HG03378 (cell line): ENCODE measurements around the gene PPFIBP1.
A peak's percentile ranks its signal among the peaks of the same experiment; 100 is the strongest.
"Not testable (repeated sequence)": the region's sequence is repeated elsewhere in the genome, so short reads cannot be mapped to it uniquely, and the experiment has no call there.

Experiments
- ATAC-seq: cut with Tn5 transposase; IDR thresholded peaks from one replicate; pipeline ENCODE4 v1.9.1; 2021; ENCODE audit warnings: mild to moderate bottlenecking, moderate library complexity; ENCODE audit not compliant: unreplicated experiment

PPFIBP1 gene

DNA sequence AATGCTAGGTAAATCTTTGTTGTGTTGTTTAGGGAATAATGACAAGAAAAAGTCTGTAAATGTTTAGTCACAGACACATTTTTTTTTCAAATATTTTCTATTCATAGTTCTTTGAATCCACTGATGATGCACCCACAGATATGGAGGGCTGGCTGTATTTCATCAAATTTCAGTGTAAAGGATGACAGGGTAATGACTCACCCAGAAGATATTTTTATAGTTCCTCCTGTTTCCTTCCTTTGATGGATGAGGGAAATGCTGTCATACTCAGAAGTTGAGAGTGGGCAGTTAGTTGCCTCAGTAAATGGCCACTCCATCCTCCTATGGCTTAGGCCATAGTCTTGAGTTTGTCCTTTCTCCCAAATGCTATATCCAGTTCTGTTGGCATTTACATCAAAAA is 95.3 kb downstream of the PPFIBP1 start:
- ATAC-seq, result no peak

DNA sequence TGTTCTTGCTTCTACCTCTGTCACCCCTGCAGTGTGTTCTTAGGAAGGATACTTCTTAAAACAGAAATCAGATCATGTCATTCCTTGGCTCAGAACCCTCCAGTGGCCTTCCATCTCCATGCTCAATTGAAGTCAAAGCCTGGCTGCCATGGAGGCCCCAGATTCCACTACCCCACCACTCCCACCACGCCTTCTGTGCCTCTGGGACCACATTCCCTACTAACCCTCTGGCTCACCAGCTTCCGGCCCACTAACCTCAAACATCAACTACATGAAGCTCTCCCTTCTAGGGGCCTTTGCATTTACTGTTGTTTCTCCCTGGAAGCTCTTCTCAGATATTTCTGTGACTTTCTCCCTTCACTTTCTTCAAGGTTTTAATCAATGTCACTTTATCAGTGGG is 96.1 kb downstream of the PPFIBP1 start:
- no peak for ATAC-seq

DNA sequence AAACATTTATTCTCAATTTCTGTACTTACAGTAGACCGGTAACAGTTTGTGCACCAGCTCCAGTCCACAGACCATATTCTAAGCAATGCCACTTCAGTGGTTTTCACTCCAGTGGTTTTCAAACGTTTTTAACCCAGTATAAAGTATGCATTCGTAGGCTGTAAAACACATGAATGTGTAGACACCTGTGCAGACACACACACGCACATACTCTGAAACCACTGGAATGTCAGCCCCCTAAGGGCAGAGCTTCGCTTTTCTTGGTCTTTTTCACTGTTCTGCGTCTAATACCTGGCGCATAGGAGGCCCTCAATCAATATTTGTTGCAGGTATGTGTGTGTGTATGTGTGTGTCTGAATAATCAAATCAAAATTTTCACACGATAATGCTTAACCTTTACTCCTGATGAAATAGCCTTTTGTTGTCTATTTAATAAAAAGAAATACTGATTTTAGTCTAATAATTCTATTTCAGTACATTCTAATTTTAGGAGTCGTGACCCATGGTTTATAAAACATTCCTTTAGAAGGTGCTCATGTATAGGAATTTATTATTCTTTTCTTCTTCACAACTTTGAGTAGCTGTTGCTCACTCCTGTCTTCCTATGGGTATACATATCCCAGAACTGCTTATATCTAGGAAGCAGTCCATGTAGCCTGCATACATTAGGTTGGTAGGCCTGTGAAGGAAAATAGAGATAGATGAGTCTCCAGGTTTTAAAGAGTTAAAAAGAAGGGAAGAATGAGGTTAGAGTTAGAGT is 98.6 kb downstream of the PPFIBP1 start:
- ATAC-seq, result no peak

DNA sequence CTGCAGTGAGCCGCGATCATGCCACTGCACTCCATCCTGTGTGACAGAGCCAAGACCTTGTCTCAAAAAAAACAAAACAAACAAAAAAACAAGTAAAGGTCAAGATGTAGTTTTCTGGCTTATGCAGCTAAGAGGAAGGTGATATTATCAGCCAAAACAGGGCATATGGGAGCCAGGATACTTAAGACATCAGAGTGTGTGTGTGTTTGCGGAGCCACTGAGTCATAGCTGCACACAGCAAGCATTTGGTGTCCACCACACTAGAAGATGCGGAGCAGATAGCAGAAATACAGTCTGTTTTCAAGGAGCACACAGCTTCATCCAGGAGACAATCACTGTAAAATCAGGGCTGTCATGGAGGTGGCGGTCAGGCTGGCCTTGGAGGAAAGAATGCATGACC is 99.6 kb downstream of the PPFIBP1 start:
- ATAC-seq, result no peak

DNA sequence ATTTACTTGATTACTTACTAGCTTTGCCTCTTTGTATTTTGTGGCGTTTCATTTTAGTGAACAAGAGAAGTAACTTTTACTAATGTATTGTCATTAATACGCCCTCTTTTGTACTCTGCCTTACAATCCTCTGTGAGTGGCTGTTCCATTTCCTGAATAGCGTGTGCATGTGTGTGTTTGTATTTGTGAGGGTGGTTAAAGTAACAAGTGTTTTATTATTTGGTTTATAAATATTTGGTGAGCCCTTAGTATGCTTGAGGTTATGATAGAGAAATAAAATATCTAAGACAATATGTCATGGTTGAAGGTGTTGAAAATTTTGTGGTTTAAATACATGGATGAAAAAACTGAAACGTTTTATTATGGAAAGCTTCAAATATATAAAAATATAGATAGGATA is 100.6 kb downstream of the PPFIBP1 start:
- ATAC-seq, result no peak

DNA sequence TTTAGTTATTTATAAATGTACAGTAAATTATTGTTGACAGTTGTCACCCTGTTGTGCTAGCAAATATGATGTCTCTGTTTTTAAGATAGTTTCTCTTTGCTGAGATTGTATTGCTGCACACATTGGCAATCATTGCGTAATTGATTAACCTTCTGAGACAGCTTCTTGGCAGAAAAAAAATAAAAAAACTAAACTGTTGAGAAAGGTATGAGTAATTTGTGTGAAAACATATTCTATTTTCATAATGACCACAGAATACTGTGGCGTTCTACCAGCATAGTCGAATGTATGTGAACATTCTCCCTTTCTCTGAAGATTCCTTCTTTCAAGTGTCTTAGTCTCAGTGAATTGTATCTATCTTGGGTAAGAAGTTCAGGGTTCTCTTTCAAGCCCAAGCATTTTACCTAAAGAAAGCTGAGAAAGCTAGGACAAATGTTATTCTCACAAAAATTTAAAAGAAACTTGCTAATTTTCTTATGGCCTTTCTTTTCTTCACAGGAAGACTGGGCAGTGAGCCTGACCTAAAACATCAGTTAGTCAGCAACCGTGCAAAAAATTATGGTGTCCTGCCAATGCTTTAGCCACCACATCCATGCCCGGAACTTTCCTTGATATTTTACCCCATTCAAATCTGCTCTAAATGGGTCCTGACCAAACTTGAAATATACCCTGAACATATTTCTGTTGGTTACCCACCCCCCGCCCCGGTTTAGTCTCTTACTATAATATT is 103.3 kb downstream of the PPFIBP1 start:
- ATAC-seq, result peak; percentile 88

DNA sequence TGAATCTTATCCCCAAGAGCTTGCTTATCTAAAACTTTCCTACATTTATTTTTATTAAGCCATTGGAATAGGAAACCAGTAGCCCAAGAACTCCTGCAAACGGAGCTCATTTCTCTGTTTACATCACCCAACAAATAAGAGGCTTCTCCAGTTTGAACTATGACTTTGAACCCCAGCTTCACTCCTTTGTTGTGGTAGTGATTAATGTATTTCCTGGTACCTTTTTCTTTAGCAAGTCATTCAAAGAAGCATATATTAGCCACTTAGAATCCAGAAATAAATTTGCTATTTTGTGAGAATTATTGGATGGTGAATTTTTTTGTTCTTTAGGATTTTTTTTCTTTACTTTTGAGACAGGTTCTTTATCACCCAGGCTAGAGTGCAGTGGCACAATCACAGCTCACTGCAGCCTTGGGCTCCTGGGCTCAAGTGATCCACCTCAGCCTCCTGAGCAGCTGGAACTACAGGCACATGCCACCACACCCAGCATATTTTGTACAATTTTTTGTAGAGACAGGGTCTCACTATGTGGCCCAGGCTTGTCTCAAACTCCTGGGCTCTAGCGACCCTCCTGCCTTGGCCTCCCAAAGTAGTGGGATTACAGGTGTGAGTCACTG is 104.0 kb downstream of the PPFIBP1 start:
- ATAC-seq, result not testable (repeated sequence)

DNA sequence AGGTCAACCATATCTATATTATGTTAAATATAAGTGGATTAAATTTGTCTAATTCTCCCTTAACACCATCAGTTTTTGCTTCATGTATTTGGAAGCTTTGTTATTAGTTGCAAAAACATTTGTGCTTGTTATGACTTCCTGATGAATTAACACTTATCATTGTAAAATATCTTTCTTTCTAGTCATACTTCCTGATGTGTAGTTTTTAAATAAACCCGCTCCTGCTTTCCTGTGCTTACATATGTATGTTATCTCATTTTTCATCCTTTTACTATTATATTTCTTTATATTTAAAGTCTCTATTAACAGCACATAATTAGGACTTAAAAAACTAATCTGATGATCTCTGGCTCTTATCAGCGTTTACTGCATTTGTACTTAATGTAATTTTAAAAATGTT is 106.2 kb downstream of the PPFIBP1 start:
- not testable (repeated sequence) for ATAC-seq

DNA sequence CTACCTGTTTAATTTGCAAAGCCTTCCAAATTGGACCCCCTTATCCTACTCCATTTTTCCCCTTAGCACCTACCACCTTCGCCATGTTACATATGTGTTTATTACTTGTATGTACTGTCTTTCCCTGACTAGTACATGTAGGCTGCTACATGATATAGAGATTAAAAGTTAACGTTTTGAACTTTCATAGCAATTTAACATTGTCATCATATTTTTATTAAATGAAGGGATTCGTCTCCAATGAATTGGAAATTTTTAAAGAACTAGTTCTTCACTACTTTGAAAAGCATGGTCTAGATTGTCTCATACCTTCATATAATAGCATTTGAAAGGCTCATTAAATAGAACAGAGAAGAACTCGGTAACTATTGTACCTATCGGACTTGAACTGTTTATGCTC is 107.4 kb downstream of the PPFIBP1 start:
- no peak for ATAC-seq

DNA sequence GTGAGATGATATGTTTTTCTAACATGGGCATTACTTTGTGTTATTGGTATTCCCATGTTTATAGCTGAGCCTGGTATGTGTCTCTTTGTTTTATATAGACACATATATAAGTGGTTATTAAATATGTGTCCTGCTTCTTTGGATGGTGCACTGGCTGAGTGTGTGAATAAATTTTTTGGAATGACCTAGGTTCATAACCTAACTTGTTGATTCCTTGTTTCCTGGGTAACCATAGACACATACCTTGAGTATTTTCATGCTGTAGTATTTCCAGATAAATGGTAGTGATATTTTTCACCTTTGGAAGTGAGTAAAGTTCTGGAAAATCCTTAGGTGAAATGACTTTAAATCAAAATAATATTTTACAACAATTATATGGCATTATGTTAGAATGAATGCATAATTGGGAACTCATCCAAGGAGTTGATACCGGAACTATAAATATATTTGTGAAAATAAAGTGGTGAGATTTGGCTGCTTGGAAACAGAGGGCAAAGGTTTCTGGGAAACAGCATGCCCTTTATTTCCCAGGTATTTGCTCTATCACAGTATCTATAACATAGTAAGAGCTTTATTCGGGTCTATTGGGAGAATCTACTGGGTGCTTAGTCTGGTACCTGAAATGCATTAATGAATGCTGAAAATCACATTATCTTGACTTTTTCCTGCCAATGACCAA is 107.9 kb downstream of the PPFIBP1 start:
- ATAC-seq, result no peak

DNA sequence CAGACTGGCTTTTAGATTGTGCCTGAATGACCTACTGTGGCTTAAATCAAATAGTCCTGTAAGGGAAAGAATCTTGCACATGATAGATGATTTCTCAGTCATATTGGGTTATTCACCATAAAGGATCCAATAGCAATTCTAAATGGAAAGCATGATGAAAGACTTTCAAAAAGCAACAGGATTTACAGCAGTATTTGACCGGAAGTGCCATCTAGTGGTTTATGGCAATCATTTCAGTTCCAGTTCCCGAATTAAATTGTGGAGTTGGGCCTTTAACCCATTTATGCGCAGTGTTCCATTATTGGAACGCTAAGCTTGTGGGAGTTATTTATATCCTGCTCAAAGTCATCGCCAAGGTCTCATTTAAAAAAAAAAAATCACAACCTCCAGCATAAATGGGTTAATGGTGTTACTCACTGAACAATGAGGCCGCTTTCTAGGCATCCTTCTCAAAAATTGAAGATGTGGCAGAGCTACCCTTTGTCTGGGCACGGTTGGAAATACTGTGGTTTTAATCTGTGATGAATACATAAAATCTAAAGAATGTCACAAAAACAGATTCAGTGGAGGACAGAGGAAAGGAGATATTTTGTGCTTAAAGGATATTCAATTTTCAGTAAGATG is 111.5 kb downstream of the PPFIBP1 start:
- ATAC-seq, result no peak

DNA sequence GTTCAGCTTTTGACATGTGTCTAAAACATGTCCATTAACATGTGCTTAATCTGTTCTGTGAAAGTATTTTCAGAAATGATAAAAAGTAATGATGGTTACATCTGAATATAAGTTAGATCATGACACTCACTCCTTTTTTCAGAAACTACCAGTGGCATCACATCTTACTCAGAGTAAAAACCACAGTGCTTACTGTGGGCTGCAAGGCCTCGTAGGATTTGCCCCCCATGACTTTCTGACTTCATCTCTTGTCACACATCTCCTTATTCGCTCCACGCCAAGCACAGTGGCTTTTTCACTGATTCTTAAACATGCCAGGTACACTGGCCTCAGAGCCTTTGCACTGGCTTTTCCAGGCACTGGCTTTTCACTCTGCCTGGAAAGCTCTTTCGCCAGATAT is 112.6 kb downstream of the PPFIBP1 start:
- not testable (repeated sequence) for ATAC-seq

DNA sequence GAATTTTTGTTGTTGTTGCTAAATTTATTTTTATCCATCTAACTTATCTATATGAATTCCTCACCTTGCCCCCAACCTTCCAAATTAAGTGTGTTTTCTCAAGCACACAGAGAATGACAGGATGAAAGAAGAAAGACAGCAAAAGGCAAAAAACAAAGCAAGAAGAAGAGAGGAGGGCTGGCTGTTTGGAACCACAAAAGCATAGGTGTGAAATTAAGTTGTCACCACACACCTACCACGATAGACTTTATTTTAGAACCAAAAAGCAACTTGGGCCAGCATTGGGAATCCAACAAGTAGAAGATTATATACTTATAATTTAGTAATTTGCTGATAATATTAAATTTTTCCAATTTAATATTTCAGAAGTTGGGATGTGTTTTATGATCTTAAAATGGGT is 113.5 kb downstream of the PPFIBP1 start:
- no peak for ATAC-seq

DNA sequence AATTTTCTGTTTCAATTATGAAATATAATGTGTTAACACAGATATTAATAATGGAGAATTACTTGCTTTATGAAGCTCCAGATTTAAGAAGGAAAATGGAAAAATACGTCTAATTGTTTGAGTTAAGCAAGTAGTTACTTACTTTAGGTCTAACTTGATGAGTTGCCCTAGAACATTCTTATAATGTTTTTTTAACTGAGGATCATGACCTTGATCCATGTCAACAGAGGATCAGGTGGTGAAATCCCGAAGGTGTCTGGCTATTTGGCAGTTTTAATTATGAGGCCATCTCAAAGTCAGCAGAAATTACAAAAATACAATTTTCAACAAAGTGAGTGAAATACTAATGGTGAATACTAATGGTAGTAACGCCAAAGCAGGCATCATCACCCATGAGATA is 115.3 kb downstream of the PPFIBP1 start:
- no peak for ATAC-seq

DNA sequence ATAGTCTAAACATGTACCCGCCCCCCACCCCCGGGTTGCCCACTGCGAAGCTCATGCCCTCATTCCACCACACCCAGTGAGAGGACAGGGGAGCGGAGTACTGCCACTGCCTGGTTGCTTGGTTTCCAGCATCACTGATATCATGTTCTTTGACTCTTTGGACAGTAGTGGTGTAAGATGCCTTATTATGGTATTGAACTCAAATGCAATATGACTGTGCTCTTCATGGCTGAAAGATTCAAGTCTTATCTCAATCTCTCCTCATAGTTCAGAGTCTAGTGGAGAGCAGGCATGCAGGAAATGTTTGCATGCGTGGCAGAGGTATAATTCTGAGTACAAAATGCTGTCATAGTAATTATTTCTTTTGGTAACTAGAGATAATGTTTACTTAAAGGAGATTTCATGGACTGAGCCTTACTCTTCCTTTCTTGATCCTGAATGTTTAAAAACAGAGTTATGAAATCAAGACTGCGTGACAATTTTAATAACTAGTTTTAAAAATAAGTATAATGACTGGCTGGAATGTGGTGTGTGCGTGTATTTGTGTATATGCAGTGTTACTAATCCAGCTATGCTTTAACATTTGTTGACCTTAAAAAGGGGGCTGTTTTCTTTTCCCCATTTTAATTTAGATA is 116.7 kb downstream of the PPFIBP1 start:
- not testable (repeated sequence) for ATAC-seq

DNA sequence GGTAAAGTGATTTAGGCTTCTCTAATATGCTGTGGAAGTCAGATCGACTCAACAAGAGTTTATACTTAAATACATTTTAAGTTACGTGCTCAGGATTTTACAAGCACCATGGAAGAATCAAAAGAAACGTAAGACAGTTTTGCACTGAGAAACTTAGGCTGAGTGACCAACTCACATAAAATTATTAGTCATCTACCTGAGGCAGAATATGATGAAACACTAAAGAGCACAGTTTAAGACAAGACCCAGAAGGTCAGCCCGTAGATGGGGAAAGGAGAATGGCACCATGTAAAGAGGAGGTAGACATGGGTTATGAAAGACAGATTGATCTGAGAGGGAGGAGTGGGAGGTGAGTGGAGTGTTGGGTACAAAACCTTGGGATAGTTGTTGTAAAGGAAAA is 118.4 kb downstream of the PPFIBP1 start:
- not testable (repeated sequence) for ATAC-seq

DNA sequence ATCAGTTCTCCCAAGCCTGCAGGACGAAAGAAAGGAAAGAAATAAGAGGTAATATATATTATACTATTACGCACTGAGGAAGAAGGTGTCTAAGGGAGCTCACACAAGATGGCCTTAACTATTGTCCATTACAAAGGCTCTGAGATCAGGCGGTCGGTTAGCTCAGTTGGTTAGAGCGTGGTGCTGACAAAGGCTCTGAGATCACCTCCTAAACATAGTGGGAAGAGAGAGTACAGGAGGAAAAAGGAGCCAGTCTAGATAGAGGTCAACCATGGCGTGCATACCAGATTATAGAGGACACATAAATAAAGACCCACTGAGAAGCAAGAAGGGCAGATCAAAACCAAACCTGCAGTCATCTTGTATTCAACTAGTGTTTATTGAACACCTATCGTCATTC is 118.9 kb downstream of the PPFIBP1 start:
- not testable (repeated sequence) for ATAC-seq

DNA sequence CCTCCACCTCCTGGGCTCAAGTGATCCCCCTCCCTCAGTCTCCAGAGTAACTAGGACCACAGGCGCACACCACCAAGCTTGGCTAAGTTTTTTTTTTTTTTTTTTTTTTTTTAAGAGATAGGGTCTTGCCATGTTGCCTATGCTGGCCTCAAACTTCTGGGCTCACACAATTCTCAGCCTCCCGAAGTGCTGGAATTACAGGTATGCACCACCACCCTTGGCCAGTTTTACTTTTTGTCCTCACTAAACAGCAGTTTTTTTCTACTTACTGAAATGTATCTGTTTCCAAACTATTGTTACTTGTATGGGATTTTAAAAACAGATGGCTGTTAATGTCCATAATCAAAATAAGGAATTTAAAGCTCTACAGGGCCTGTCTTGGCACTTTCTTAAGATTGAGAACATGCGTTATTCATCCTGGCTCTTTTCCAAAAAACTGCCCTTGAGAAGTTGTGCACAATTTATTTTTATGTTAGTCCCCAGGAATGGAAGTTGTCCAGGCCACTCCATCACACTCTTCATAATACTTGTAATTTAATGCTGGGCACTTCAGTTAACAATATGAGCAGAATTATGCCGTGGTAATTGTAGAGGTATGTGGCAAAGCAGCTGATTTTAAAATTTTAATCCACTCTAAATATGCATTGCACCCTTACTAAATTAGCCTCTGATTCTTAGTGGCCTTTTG is 120.3 kb downstream of the PPFIBP1 start:
- ATAC-seq, result no peak

DNA sequence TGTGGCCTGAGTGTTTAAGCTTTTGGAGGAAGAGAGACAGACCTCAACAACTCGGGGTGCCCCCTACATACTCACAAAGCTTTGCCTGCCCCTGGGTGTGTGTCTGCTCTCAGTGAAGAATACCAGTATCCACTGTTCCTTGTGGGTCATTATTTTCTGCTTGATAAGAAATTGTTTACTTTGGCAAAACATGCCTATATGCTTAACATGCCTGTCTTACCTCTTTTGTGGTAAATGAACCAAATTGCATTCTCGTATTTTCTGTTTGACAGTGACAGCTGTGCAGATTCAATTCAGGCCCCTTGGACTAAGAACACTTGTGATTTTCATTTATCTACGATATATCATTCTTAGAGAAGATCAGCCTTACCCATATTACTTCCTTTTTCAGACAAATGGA is 121.7 kb downstream of the PPFIBP1 start:
- ATAC-seq, result no peak

DNA sequence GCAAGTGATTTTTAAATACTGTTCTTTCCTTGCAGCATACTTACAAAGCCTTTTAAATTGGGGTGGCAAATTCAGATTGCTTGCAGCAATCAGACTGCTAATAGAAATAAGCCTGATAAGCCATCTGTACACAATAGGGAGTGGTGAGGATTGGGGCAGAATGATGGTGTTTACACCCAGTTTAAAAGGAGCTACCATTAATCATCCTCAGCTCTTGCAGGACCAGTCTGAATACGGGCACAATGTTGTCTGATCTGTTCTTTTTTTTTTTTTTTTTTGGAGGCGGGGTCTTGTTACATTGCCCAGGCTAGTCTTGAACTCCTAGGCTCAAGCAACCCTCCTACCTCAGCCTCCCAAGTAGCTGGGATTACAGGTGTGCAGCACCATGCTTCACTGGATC is 122.1 kb downstream of the PPFIBP1 start:
- no peak for ATAC-seq
